ENCODE data around the gene SAP30.

DNA sequence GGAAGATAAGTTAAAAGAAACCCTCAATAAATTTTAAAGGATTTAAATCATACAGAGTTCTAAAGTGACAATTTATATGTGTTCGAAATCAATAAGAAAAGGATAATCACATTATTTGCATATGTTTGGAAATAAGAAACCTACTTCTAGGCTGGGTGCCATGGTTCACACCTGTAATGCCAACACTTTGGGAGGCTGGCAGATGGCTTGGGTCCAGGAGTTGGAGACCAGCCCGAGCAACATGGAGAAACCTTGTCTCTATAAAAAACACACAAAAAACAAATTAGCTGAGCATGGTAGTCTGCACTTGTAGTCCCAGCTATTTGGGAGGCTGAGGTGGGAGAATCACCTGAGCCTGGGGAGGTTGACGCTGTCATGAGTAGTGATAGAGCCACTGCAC is 8.1 kb upstream of the SAP30 start:
- TF ChIP-seq MAX (IDR thresholded peaks at IDR 0.05) = no peak
- TF ChIP-seq FOSL1 (IDR thresholded peaks at IDR 0.05; ENCODE audit: low read depth) = no peak
- TF ChIP-seq SIN3A (IDR thresholded peaks at IDR 0.05; ENCODE audit: low read depth) = no peak
- no peak for TF ChIP-seq CEBPB (IDR thresholded peaks at IDR 0.05; ENCODE audit: low read depth)
- TF ChIP-seq POLR2A (IDR thresholded peaks at IDR 0.05; ENCODE audit: borderline replicate concordance, extremely low read depth, insufficient read depth, insufficient read length) = no peak
- no peak for TF ChIP-seq EZH2 (IDR thresholded peaks at IDR 0.05)
- no peak for TF ChIP-seq CTCF (IDR thresholded peaks at IDR 0.05 in 2 of 3, conservative IDR thresholded peaks at IDR 0.05 in 1 of 3; ENCODE audit: borderline replicate concordance in 1 of 3, insufficient read depth in 1 of 3, low read depth in 2 of 3, low read length in 2 of 3)
- no peak for TF ChIP-seq SRF (IDR thresholded peaks at IDR 0.05; ENCODE audit: low read depth)
- no peak for TF ChIP-seq ZFX (IDR thresholded peaks at IDR 0.05)
- no peak for TF ChIP-seq POLR2AphosphoS5 (IDR thresholded peaks at IDR 0.05; ENCODE audit: low read depth, low read length)
- TF ChIP-seq EZH2phosphoT487 (IDR thresholded peaks at IDR 0.05; ENCODE audit: borderline replicate concordance) = no peak
- no peak for TF ChIP-seq RAD21 (IDR thresholded peaks at IDR 0.05; ENCODE audit: low read depth)
- no peak for TF ChIP-seq YY1 (IDR thresholded peaks at IDR 0.05; ENCODE audit: extremely low read depth, insufficient replicate concordance, low read depth, low read length)
- TF ChIP-seq, protein P1, sequence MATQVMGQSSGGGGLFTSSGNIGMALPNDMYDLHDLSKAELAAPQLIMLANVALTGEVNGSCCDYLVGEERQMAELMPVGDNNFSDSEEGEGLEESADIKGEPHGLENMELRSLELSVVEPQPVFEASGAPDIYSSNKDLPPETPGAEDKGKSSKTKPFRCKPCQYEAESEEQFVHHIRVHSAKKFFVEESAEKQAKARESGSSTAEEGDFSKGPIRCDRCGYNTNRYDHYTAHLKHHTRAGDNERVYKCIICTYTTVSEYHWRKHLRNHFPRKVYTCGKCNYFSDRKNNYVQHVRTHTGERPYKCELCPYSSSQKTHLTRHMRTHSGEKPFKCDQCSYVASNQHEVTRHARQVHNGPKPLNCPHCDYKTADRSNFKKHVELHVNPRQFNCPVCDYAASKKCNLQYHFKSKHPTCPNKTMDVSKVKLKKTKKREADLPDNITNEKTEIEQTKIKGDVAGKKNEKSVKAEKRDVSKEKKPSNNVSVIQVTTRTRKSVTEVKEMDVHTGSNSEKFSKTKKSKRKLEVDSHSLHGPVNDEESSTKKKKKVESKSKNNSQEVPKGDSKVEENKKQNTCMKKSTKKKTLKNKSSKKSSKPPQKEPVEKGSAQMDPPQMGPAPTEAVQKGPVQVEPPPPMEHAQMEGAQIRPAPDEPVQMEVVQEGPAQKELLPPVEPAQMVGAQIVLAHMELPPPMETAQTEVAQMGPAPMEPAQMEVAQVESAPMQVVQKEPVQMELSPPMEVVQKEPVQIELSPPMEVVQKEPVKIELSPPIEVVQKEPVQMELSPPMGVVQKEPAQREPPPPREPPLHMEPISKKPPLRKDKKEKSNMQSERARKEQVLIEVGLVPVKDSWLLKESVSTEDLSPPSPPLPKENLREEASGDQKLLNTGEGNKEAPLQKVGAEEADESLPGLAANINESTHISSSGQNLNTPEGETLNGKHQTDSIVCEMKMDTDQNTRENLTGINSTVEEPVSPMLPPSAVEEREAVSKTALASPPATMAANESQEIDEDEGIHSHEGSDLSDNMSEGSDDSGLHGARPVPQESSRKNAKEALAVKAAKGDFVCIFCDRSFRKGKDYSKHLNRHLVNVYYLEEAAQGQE (IDR thresholded peaks at IDR 0.05; ENCODE audit: low read depth) = no peak

Measured in HCT116 (cell line).